Mucosa of descending colon (tissue), 3 donors: ENCODE measurements around the gene SP1. TPM values are rescaled to one million over a fixed set of nuclear protein-coding genes. Genes with fewer than 3 reads are reported as not detected.
"Not testable (repeated sequence)": the region's sequence is repeated elsewhere in the genome, so short reads cannot be mapped to it uniquely, and the experiment has no call there.

ENCODE experiments used
- ATAC-seq: fragments of 200-7000 bp; cut with Tn5 transposase; one replicate; pipeline ENCODE4 v1.9.1; 2020; ENCODE audit warnings: mild to moderate bottlenecking, moderate library complexity
- DNase-seq, 3 donors: peaks; one replicate each; pipeline ENCODE4 v3.0.0-alpha.2; 2020
- H3K36me3 ChIP-seq: fragments of 200-600 bp; one replicate; pipeline ENCODE4 v1.8.0; 2021; ENCODE audit warnings: low read depth, mild to moderate bottlenecking
- H3K4me1 ChIP-seq: fragments of 200-600 bp; one replicate; pipeline ENCODE4 v1.8.0; 2021; ENCODE audit warnings: low read depth, mild to moderate bottlenecking
- H3K4me3 ChIP-seq: fragments of 200-600 bp; one replicate; pipeline ENCODE4 v1.8.0; 2021; ENCODE audit warnings: mild to moderate bottlenecking
- H3K9me3 ChIP-seq: fragments of 200-600 bp; one replicate; pipeline ENCODE4 v1.8.0; 2021; ENCODE audit warnings: mild to moderate bottlenecking
- CTCF ChIP-seq: fragments of 200-600 bp; IDR thresholded peaks from one replicate; pipeline ENCODE4 v1.8.0; 2022; ENCODE audit warnings: antibody characterized with exemption, mild to moderate bottlenecking
- intact Hi-C, 2 donors: fragments of 100-400 bp; cut with DNase I in 1 of 2; cut with micrococcal nuclease in 1 of 2; formaldehyde crosslinking; loops; one replicate each; pipeline versions ENCODE4 v1.11.0 to v1.11.1; 2022; cut with DNase I, micrococcal nuclease
- total RNA-seq, 3 donors: library from RNA; stranded (reverse); fragmentation: NEBNext Ultra II Directional in 2 of 3; extraction: Animal tissue kit (Norgen Biotek cat#: 25700) in 2 of 3; gene quantifications; one replicate each; pipeline versions ENCODE4 v1.2.1 to v1.2.4, GENCODE V29; 2021 to 2023
- donor health status: DM: no; HTN: no; CAD: no; lungs with moderate emphysema.
- donor health status: DM: no; HTN: no; CAD: no.
- donor health status: DM: no; HTN: yes; CAD: no.

SP1 gene
- total RNA-seq, 3 donors from 2014 or later = 96.1 to 111 (median 105) TPM

GRCh38 chr12:53347905-53348304 lies 32.1 kb upstream of the SP1 start:
- Histone ChIP-seq H3K4me3 (no peak overlapping the region), H3K9me3 (no peaks in the 10 kb centered on the region), H3K4me1 (peaks cover 8% of the 10 kb centered on the region), H3K36me3 (no peaks in the 10 kb centered on the region)
- no peak for TF ChIP-seq CTCF
- intact Hi-C loops = no loop called here
- no peak for DNase-seq
- no peak for ATAC-seq

DNA sequence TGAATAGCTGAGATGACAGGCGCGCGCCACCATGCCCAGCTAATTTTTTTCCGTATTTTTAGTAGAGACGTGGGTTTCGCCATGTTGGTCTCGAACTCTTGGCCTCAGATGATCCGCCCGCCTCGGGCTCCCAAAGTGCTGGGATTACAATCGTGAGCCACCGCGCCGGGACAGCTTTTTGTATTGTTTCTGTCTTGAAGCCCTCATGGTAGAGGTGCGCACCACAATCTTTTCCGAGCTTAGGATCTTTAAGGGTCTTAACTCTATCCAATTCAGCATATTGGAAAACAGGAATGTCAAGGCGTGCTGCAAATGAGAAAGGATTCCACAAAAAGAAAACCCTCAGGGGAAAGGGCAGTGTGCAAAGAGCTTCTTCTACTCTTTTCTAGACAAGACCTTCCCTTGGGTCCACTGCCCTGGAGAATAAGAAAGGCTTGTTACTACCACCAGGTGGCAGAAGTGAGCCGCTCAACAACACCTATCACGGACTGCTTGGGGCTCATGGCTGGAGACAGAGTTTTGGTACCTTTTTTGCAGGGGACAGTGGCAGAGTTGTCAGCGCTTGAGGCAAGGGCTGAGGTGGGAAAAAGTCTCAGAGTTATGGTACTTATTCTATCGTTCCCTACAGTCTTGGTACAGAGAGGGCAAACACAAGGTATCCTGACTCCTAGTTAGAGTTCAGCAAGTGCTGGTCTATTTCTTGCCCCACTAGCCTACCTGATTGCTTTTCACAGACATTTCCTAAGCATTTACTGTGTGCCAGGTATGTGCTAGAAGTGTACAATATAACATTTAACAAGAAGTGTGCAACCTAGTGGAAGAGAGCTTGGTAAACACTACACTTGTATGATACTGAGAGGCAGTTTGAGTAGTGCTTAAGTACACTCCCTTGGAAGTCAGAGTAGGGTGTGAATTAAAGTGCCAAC lies 27.4 kb upstream of the SP1 start:
- ATAC-seq (peak; percentile 99), DNase-seq (peak in 2 of 3 donors; percentile 78 to 93)
- H3K36me3 ChIP-seq = no peaks in the 10 kb centered on the region
- peak; percentile 65 for TF ChIP-seq CTCF
- H3K4me3 ChIP-seq = no peak overlapping the region
- intact Hi-C loops = loop anchor here (2.0 kb wide), 2 partner anchors 66 to 68 kb away; no protein-coding TSS in a partner anchor
- H3K9me3 ChIP-seq = no peaks in the 10 kb centered on the region
- peaks cover 11% of the 10 kb centered on the region for H3K4me1 ChIP-seq

DNA sequence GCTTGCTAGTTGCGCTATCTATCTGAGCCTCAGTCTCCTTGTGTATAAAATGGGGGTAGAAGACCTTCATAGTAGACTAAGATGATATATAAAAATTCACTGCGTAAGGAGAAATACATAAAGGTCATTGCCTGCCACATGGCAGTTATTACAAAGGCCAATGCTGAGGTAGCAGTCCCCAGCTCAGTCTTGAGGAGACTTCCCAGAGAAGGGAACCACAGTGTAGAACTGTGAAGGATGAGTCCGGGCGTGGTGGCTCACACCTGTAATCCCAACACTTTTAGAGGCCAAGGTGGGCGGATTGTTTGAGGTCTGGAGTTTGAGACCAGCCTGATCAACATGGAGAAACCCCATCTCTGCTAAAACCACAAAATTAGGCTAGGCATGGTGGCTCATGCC lies 26.7 kb upstream of the SP1 start:
- Histone ChIP-seq H3K36me3 (no peaks in the 10 kb centered on the region), H3K4me1 (peaks cover 11% of the 10 kb centered on the region), H3K9me3 (no peaks in the 10 kb centered on the region), H3K4me3 (no peak overlapping the region)
- intact Hi-C loops = loop anchor here (2.0 kb wide), 2 partner anchors 66 to 68 kb away; no protein-coding TSS in a partner anchor
- DNase-seq = no peak
- TF ChIP-seq CTCF = no peak
- ATAC-seq = peak; percentile 35

- intact Hi-C loops = no loop called here
- ATAC-seq = no peak
Observed at GRCh38 chr12:53355121-53355520, 24.9 kb upstream of the SP1 start.

DNA sequence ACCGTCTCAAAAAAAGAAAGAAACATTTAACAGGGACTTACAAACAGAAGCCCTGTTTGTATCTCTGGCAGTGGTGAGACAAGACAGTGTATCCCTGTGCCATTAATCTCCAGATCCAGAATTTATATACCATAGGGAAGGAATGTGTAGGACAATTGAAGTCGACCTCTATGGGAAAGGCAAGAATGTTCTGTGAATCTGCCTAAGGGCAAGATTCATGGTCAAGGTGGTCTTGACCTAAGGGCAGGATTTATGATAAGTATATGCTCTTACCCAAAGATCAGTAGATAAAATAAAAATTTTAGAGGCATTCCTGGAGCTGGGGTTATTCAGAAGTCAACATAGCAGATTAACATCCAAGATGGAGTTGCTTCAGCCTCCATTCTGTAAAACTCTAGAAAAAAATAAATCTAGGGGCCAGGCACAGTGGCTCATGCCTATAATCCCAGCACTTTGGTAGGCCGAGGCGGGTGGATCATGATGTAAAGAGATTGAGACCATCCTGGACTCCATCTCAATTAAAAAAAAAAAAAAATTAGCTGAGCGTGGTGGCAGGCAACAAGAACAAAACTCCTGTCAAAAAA lies 21.0 kb upstream of the SP1 start:
- ATAC-seq (no peak), DNase-seq (no peak)
- Histone ChIP-seq H3K4me3 (no peak overlapping the region), H3K36me3 (no peaks in the 10 kb centered on the region), H3K4me1 (no peaks in the 10 kb centered on the region), H3K9me3 (no peaks in the 10 kb centered on the region)
- intact Hi-C loops = no loop called here
- no peak for TF ChIP-seq CTCF

More at GRCh38 chr12:53355121-53355520, 24.9 kb upstream of the SP1 start:
- Histone ChIP-seq H3K36me3 (no peaks in the 10 kb centered on the region), H3K4me1 (peaks cover 11% of the 10 kb centered on the region), H3K4me3 (no peak overlapping the region), H3K9me3 (no peaks in the 10 kb centered on the region)
- DNase-seq = no peak
- TF ChIP-seq CTCF = no peak

GRCh38 chr12:53361638-53362037 lies 18.3 kb upstream of the SP1 start:
- H3K9me3 ChIP-seq, ATAC-seq, DNase-seq, H3K4me1 ChIP-seq, intact Hi-C loops, H3K36me3 ChIP-seq, H3K4me3 ChIP-seq: not testable (repeated sequence)
